Erythroblast (primary cell): ENCODE results near the gene SMIM44.
A peak's percentile ranks its signal among the peaks of the same experiment; 100 is the strongest.
"Not testable (repeated sequence)": the region's sequence is repeated elsewhere in the genome, so short reads cannot be mapped to it uniquely, and the experiment has no call there.

Source experiments
- DNase-seq, 2 experiments: peaks; one replicate each; lab custom pipeline; 2025; lab: John Stamatoyannopoulos, UW
- GATA1 ChIP-seq: IDR thresholded peaks from 2 replicates; pipeline ENCODE4 v1.6.1; 2011; ENCODE audit warnings: low read depth, mild to moderate bottlenecking, control low read depth, low read length, moderate library complexity
- POLR2A ChIP-seq: IDR thresholded peaks from 2 replicates; pipeline ENCODE4 v1.6.1; 2011; ENCODE audit warnings: mild to moderate bottlenecking, low read length

SMIM44 gene

GRCh38 chr19:3511506-3512251 is 28.4 kb upstream of the SMIM44 start:
- DNase-seq = no peak
- TF ChIP-seq GATA1 (no peak), POLR2A (no peak)

- TF ChIP-seq GATA1 (no peak), POLR2A (no peak)
- no peak for DNase-seq
Measured at GRCh38 chr19:3510727-3511126, 27.5 kb upstream of the SMIM44 start.

- no peak for TF ChIP-seq GATA1
- TF ChIP-seq POLR2A = no peak
- no peak for DNase-seq
Measured at GRCh38 chr19:3509566-3509989, 26.3 kb upstream of the SMIM44 start.

- TF ChIP-seq GATA1 (no peak), POLR2A (no peak)
- DNase-seq = no peak
Measured at GRCh38 chr19:3508771-3509535, 25.7 kb upstream of the SMIM44 start.

DNA sequence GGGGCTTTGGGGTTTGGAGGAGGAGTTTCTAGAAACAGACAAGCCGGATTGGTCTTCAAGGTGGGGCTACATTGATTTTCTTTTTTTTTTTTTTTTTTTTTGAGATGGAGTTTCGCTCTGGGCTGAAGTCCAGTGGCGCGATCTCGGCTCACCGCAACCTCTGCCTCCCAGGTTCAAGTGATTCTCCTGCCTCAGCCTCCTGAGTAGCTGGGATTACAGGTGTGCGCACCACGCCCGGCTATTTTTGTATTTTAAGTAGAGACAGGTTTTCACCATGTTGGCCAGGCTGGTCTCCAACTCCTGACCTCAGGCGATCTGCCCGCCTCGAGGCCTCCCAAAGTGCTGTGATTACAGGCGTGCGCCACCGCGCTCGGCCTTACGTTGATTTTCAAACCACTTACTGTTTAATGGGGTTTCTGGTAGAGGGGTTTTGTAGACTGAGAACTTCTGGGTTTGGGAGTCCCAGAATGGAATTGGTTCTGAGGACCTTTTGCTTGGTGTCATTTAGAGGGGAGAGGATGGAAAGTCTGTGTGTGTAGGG is 24.9 kb upstream of the SMIM44 start:
- not testable (repeated sequence) for DNase-seq

- DNase-seq = peak in 1 of 2 experiments; percentile 50
Measured at GRCh38 chr19:3507371-3508120, 24.3 kb upstream of the SMIM44 start.

DNA sequence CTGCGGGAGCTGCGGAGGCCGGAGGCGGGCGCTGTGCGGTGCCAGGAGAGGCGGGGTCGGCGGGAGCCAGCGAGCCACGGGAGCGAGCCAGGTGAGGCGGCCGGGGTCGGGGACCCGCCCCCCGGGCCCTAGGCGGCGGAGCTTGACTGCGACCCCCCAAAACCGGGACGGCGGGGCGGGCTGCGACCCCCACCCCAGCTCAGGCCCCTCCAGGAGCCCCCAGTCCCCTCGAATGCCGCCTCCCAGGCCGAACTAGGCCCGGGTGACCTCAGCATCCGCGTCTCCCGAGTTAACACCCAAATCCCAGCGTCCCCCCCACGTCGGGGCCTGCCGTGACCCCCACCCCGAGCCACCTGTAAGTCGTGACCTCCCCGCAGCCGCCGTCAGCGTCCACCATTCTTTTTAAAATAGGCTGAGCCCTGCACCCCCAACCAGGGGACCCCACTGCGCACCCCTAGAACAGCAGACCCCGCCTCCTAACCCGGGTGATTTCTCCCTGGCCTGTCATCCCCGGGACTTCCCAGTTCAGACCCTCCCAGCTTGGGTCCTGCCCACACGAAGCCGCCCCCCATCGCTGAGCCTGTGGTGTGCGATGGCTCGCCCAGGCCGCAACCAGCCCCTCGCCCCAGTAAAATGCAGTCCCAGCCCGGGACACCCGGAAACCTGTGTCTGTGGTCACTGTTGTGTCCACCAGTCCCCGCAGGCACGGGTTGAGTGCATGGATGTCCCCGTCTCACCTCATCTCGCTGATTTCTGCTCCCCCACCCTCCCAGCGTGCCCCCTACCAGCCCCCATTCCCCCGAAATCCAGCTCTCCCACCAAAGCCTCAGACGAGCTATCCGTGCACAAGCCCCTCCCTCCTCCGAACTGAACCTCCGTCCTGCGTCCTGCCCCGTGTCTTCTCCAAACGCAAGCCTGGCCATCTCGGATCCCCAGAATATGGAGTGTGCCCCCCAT is 23.4 kb upstream of the SMIM44 start:
- peak in 1 of 2 experiments; percentile 73 for DNase-seq
- no peak for TF ChIP-seq GATA1
- no peak for TF ChIP-seq POLR2A

More at GRCh38 chr19:3507371-3508120, 24.3 kb upstream of the SMIM44 start:
- TF ChIP-seq POLR2A (no peak), GATA1 (no peak)

- peak; percentile 99 to 100 for DNase-seq
- peak; percentile 87 for TF ChIP-seq POLR2A
- TF ChIP-seq GATA1 = no peak
Measured at GRCh38 chr19:3505598-3506383, 22.6 kb upstream of the SMIM44 start, which contains the start of gene FZR1. Gene FZR1, plus strand, starts transcription at chr19:3506311. Its CDS starts 16,679 bp downstream, at chr19:3522990.

DNA sequence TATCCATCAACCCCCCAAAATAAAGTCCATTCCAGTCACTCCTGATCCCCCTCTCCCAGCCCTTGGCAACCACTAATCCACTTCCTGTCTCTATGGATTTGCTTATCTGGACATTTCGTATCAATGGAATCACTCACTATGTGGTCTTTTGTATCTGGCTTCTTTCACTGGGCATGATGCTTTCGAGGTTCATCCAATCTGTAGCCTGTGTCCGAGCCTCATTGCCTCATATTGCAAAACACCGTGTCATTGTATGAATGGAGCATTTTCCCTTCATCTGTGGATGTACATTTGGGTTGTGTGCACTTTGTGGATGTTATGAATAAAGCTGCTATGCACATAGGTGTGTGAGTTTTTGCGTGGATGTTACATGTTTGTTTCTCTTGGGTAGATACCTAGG is 21.5 kb upstream of the SMIM44 start:
- TF ChIP-seq GATA1 (no peak), POLR2A (no peak)
- peak in 1 of 2 experiments; percentile 51 for DNase-seq

DNA sequence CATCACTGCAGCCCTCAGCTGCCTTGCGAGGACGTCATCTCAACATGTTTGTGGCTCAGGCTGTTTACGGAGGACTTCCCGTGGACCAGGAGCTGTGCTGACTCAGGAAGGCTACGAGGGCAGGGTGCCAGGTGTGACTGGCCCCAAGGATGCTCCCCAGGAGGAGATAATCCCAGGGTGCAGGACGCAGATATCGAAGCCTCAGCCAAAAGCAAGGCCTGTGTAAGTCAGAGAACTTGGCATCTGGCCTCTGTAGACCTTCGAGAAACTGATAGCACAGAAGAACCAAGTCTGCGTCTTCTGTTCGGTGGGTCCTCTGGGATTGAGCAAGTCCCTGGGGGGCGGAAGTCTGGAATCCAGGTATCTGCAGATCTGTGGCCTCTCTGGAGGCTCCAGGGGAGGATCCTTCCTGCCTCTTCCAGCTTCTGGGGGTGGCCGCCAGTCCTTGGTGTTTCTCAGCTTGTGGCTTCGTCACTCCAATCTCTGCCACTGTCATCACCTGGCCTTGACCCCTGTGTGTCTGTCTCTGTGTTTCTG is 19.9 kb upstream of the SMIM44 start:
- TF ChIP-seq GATA1 (no peak), POLR2A (no peak)
- peak; percentile 75 to 83 for DNase-seq

GRCh38 chr19:3501780-3502179 is 18.5 kb upstream of the SMIM44 start:
- TF ChIP-seq GATA1 (no peak), POLR2A (no peak)
- no peak for DNase-seq

- TF ChIP-seq GATA1 (no peak), POLR2A (peak; percentile 85)
- peak; percentile 98 to 99 for DNase-seq
Measured at GRCh38 chr19:3500429-3501101, 17.3 kb upstream of the SMIM44 start, which contains the start of gene DOHH. Gene DOHH, minus strand, starts transcription at chr19:3500674. Its CDS starts 3,860 bp downstream, at chr19:3496814.
